ENCODE results near the gene BCAS1.

GRCh38 chr20:53972179-53972578, 98.2 kb downstream of the BCAS1 start:
- TF ChIP-seq GATA2 (IDR thresholded peaks at IDR 0.05; ENCODE audit: low read depth, low read length) (no peak), GATA3 (IDR thresholded peaks at IDR 0.05; ENCODE audit: low read depth, low read length) (no peak)

Measured in SH-SY5Y (cell line).